ENCODE measurements around the gene ARPC1B. TPM values are rescaled to one million over a fixed set of nuclear protein-coding genes. Genes with fewer than 3 reads are reported as not detected.

Gene ARPC1B
- total RNA-seq (2022; extraction: Qiagen RNA extraction) = 264 to 303 TPM (median 288 TPM) in 5 replicates

DNA sequence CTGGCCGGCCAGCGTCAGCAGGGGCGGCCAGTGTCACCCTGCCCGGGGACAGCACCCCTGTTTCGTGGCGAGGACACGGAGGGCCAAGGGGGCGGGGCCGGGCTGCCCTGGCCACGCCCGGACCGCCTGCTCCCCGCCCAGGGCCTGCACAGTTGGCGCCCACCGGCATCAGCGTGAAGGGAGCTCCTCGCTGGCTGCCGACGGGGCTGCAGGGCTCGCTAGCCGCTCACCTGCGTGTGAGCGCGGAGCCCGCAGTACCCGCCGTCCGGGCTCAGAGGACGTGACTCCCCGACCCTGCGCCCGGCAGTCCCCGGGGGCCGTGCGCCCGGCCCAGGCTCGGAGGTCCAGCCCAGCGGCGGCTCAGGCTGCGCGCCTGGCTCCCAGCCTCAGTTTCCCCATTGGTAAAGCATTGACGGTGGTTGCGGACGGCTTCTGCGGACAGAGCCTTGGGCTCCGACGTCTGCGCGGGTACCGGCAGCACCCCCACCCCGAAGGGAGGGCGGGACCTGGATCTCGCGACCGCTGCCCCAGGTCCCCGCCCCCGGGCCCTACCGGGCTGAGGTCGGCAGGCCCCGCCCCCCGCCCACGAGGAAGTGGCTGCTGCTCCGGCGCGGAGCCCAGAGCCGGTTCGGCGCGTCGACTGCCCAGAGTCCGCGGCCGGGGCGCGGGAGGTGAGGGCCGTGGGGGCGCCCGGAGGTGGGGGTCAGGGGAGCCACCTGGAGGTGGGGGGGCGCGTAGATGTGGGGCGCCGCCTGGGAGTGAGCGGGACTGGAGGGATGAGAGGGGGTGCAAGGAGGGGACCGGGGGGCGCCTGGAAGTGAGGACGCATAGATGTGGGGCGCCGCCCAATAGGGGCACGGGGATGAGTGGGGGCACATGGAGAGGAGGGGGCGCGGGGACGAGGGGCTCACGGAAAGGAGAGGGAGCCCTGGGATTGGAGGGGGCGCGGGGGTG lies at the start of gene ARPC1B:
Gene ARPC1B (plus strand): TSS at position 620 of the 954 bp plus-strand sequence. CDS start 10,985 bp downstream, outside the sequence.

DNA sequence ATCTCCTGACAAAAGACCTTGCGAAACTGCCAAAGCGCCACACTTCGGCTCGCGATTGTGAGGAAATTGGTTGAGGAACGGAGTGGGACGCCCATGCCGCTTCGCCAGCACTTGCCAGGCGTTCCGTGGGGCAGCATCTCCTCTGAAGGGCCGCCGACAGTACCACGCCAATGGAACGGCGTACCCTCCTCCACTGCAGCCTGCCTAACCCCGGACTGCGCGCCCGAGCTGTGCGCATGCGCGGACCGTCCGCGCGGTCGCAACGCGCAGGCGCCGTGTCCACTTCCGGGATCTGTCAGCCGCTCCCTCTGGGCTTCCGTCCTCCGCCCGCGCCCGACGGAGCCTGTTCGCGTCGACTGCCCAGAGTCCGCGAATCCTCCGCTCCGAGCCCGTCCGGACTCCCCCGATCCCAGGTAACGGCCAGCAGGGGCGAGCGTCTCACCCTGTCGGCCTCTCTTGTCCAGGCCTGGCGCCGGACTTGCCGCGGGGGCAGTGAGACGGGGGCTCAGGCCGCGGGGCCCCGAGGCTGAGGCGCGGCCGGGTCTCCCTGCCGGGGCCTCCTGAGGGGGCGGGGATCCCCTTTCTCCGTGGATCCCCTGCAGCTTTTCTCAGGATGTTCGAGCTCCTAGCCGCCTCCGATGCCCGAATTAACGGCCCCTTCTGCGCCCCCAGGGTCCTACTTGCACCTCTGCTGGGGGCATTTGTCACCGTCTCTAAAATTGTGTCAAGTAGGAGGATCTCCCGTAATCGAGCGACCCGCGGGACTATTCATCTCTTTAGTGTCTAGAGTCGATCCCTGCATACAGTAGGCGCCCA lies 48.7 kb upstream of the ARPC1B start, which contains the start of gene ARPC1A:
Gene ARPC1A (plus strand): TSS at position 307 of the 816 bp plus-strand sequence. CDS start 7,456 bp downstream, outside the sequence.

DNA sequence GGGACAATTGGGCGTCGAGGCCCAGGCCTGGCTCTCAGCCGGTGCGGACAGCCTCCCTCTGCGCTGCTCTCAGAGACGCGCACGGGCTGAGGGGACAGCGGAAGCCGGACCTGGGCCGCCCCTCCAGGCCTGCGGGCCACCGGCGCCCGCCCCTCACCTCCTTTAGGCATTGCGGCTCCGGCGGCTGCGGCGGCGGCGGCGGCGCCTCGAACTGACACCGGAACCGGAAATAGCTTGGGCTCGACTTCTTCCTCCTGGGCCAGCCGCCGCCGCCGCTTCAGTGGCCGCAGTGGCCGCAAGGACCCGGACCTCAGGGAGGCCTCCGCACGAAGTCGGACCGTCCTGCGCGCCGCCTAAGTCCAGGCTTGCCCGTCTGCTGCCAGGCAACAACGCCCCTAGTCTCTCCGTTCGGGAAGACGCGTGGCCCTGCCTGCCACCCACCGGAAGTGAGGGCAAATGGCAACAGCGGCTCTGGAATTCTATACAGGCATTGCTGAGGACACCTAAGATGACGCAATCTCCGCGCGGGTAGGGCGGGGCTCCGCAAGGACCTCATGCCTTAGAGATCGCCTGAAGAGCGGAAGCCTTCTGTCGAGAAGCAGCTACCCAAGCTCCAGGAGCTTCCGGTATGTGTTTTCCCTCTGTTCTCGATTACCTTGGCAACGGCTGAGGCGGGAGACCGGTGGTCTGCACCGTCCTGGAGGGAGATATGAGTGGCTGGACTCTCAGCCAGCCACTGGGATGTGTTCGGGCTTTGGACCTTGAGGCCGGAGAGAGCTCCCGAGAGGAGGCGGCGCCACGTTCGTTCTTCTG lies 34.1 kb downstream of the ARPC1B start, which contains the start of the genes BUD31 and PDAP1:
Gene BUD31 (plus strand): TSS at position 591 of the 813 bp plus-strand sequence. CDS start 2,124 bp downstream, outside the sequence.
Gene PDAP1 (minus strand): TSS at position 219 of the 813 bp plus-strand sequence. CDS start 49 bp downstream, at position 170.

DNA sequence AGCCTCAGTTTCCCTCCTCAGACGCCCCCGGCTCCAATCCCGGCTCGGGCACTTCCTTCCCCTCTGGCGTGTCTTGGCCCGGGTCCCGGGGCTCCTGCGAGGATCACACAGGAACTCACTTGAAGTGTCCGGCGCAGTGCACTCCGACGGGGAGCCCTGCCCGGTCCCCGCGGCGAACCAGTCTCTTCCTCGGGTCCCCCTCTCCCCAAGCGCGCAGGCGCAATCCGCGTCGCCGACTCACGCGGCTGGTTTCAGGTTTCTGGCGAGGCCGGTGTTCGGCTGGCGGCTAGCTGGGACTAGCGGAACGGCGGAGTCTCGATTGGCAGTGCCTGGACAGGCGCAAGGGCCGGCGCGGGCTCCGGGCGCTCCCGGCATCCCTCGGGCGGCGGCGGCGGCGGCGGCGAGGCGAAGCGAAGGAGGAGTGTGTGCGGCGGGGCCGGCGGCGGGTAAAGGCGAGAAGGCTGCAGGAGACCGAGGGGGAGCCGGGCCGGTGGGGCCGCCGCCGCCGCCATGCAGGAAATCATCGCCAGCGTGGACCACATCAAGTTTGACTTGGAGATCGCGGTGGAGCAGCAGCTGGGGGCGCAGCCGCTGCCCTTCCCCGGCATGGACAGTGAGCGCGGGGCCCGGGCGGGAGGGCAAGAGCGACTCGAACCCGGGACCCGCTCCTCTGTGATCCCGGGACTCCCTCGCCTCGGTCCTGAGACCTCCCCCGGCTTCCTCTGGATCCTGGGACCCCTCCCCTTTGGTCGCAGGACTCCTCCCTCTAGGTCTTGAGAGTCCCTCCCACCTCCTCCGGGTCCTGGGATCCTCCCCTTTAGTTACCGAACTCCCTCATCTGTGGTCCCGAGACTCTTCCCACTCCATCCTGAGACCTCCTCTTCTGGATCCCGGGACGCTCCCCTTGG lies 64.3 kb downstream of the ARPC1B start, which contains the start of the genes CPSF4 and PTCD1:
Gene CPSF4 (plus strand): TSS at position 371 of the 908 bp plus-strand sequence. CDS start 140 bp downstream, at position 511.
Gene PTCD1 (minus strand): TSS at position 226 of the 908 bp plus-strand sequence. CDS start 3,556 bp downstream, outside the sequence.

Other genes with a start within 250 kb of the ARPC1B start
- 19.2 to 26.6 TPM (median 21.7 TPM) in 5 replicates for gene SMURF1, start 230.6 kb upstream of the ARPC1B start, total RNA-seq (2022; extraction: Qiagen RNA extraction)
- gene KPNA7, start 166.6 kb upstream of the ARPC1B start, total RNA-seq (2022; extraction: Qiagen RNA extraction) = 0.88 to 1.5 TPM (median 1.1 TPM) in 5 replicates
- 0.25 to 0.70 TPM (median 0.40 TPM) in 5 replicates for gene MYH16, start 101.9 kb upstream of the ARPC1B start, total RNA-seq (2022; extraction: Qiagen RNA extraction)
- 126 to 133 TPM (median 132 TPM) in 5 replicates for gene ARPC1A, start 48.8 kb upstream of the ARPC1B start, total RNA-seq (2022; extraction: Qiagen RNA extraction)
- gene PDAP1, start 33.9 kb downstream of the ARPC1B start, total RNA-seq (2022; extraction: Qiagen RNA extraction) = 183 to 220 TPM (median 192 TPM) in 5 replicates
- gene BUD31, start 34.2 kb downstream of the ARPC1B start, total RNA-seq (2022; extraction: Qiagen RNA extraction) = 132 to 154 TPM (median 141 TPM) in 5 replicates
- gene PTCD1, start 64.1 kb downstream of the ARPC1B start, total RNA-seq (2022; extraction: Qiagen RNA extraction) = 5.8 to 7.7 TPM (median 6.2 TPM) in 5 replicates
- 30.5 to 42.1 TPM (median 38.6 TPM) in 5 replicates for gene CPSF4, start 64.2 kb downstream of the ARPC1B start, total RNA-seq (2022; extraction: Qiagen RNA extraction)
- 896 to 1,499 TPM (median 945 TPM) in 5 replicates for gene ATP5MF, start 91.4 kb downstream of the ARPC1B start, total RNA-seq (2022; extraction: Qiagen RNA extraction)
- gene ZNF789, start 98.2 kb downstream of the ARPC1B start, total RNA-seq (2022; extraction: Qiagen RNA extraction) = 6.2 to 8.5 TPM (median 7.6 TPM) in 5 replicates
- gene ZNF394, start 125.6 kb downstream of the ARPC1B start, total RNA-seq (2022; extraction: Qiagen RNA extraction) = 15.6 to 17.3 TPM (median 16.4 TPM) in 5 replicates
- 10.0 to 10.7 TPM (median 10.0 TPM) in 5 replicates for gene ZKSCAN5, start 129.9 kb downstream of the ARPC1B start, total RNA-seq (2022; extraction: Qiagen RNA extraction)
- gene FAM200A, start 177.4 kb downstream of the ARPC1B start, total RNA-seq (2022; extraction: Qiagen RNA extraction) = 5.6 to 6.6 TPM (median 5.9 TPM) in 5 replicates
- 45.8 to 56.3 TPM (median 50.9 TPM) in 5 replicates for gene ZNF655, start 183.9 kb downstream of the ARPC1B start, total RNA-seq (2022; extraction: Qiagen RNA extraction)
- gene TMEM225B, start 223.5 kb downstream of the ARPC1B start, total RNA-seq (2022; extraction: Qiagen RNA extraction) = 0.32 to 1.3 TPM (median 1.1 TPM) in 5 replicates
- 7.7 to 10.1 TPM (median 9.6 TPM) in 5 replicates for gene ZSCAN25, start 242.2 kb downstream of the ARPC1B start, total RNA-seq (2022; extraction: Qiagen RNA extraction)

Data from A549 treated with dexamethasone at 1 μM for 4 hours (cell line).